NB4 (cell line): Measurements from ENCODE around the gene IL32.

Experiments
- DNase-seq: peaks from one replicate; pipeline ENCODE4 v3.0.0; 2010; ENCODE audit warnings: low read depth
- H3K4me3 ChIP-seq: one replicate; pipeline ENCODE4 v1.5.1; 2011; ENCODE audit warnings: mild to moderate bottlenecking, low read depth, low read length, moderate library complexity
- MYC ChIP-seq: IDR thresholded peaks from 2 replicates; pipeline ENCODE4 v1.6.1; 2011; ENCODE audit warnings: low read depth, low read length
- POLR2A ChIP-seq: IDR thresholded peaks from 2 replicates; pipeline ENCODE4 v1.6.1; 2011; ENCODE audit warnings: mild to moderate bottlenecking; ENCODE audit not compliant: insufficient read length; ENCODE audit errors: extremely low read depth
- TF ChIP-seq, protein P1 (sequence below): IDR thresholded peaks from 2 replicates; pipeline ENCODE4 v1.6.1; 2011; ENCODE audit warnings: low read depth, low read length
- TF ChIP-seq, protein P2 (sequence below): IDR thresholded peaks from one replicate; pipeline ENCODE4 v1.5.1; 2012; ENCODE audit warnings: low read depth, low read length

The IL32 gene

DNA sequence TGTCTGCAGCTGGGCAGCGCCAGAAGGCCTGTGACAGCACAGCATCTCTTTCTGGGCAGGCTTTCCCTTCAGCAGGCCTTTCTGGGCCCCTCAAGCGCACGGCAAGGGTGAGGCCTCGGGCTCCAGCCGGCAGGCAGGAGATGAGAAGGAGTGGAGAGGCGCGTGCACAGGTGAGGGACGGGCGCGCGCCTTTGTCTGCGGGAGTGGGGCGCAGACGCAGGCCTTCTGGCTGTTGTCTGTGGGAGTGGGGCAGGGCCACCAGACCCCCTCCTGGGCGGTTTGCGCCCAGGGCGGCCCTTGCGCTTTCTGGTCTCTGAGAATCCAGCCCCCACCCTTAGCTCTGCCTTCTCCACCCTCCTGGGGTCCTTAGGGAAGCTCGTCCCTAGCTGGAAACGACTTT is 53.4 kb downstream of the IL32 start:
- no peak for DNase-seq
- no peak for TF ChIP-seq POLR2A
- TF ChIP-seq, protein P1, sequence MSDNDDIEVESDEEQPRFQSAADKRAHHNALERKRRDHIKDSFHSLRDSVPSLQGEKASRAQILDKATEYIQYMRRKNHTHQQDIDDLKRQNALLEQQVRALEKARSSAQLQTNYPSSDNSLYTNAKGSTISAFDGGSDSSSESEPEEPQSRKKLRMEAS, result no peak
- TF ChIP-seq, protein P2, sequence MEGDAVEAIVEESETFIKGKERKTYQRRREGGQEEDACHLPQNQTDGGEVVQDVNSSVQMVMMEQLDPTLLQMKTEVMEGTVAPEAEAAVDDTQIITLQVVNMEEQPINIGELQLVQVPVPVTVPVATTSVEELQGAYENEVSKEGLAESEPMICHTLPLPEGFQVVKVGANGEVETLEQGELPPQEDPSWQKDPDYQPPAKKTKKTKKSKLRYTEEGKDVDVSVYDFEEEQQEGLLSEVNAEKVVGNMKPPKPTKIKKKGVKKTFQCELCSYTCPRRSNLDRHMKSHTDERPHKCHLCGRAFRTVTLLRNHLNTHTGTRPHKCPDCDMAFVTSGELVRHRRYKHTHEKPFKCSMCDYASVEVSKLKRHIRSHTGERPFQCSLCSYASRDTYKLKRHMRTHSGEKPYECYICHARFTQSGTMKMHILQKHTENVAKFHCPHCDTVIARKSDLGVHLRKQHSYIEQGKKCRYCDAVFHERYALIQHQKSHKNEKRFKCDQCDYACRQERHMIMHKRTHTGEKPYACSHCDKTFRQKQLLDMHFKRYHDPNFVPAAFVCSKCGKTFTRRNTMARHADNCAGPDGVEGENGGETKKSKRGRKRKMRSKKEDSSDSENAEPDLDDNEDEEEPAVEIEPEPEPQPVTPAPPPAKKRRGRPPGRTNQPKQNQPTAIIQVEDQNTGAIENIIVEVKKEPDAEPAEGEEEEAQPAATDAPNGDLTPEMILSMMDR, result no peak
- TF ChIP-seq MYC, result no peak
- no peak overlapping the region for H3K4me3 ChIP-seq
